Measurements from ENCODE around the gene PPP1CA. TPM values are rescaled to one million over a fixed set of nuclear protein-coding genes. Genes with fewer than 3 reads are reported as not detected.

PPP1CA gene
- total and polyA plus RNA-seq, 8 donors: 108 to 173 (median 140) TPM

GRCh38 chr11:67364169-67364568, 37.5 kb downstream of the PPP1CA start:
- Histone ChIP-seq H3K27ac (no peak overlapping the region), H3K36me3 (peaks cover 0 to 19% of the 10 kb centered on the region in 2 donors), H3K4me1 (peaks cover 16 to 48% of the 10 kb centered on the region in 2 donors), H3K27me3 (no peaks in the 10 kb centered on the region), H3K4me3 (no peak overlapping the region), H3K9me3 (no peaks in the 10 kb centered on the region)
- no peak for TF ChIP-seq CTCF (IDR thresholded peaks at IDR 0.05)
- no peak for DNase-seq
- intact Hi-C loops (cut with DNase I): no loop called here
- no peak for ATAC-seq

- no peak for DNase-seq
- no peak for ATAC-seq
- H3K9me3 ChIP-seq: no peaks in the 10 kb centered on the region
- no peaks in the 10 kb centered on the region for H3K27me3 ChIP-seq
- H3K27ac ChIP-seq: peak overlapping the region in 1 of 2 donors; percentile 100
- H3K4me1 ChIP-seq: peaks cover 19 to 48% of the 10 kb centered on the region in 2 donors
- no peak for TF ChIP-seq CTCF (IDR thresholded peaks at IDR 0.05)
- H3K36me3 ChIP-seq: no peaks in the 10 kb centered on the region
- intact Hi-C loops (cut with DNase I): no loop called here
- no peak overlapping the region for H3K4me3 ChIP-seq
Measured at GRCh38 chr11:67357831-67358670, 43.6 kb downstream of the PPP1CA start.

- peak; percentile 43 for ATAC-seq
Measured at GRCh38 chr11:67356864-67357561, 44.6 kb downstream of the PPP1CA start.

GRCh38 chr11:67356387-67356863, 45.2 kb downstream of the PPP1CA start:
- no peak for ATAC-seq
- no peak overlapping the region for H3K4me3 ChIP-seq
- intact Hi-C loops (cut with DNase I): no loop called here
- H3K27ac ChIP-seq: peak overlapping the region; percentile 98 to 100
- no peaks in the 10 kb centered on the region for H3K36me3 ChIP-seq
- TF ChIP-seq CTCF (IDR thresholded peaks at IDR 0.05): no peak
- no peak for DNase-seq
- H3K27me3 ChIP-seq: no peaks in the 10 kb centered on the region
- H3K4me1 ChIP-seq: peaks cover 29 to 60% of the 10 kb centered on the region in 2 donors
- no peaks in the 10 kb centered on the region for H3K9me3 ChIP-seq

More at GRCh38 chr11:67356864-67357561, 44.6 kb downstream of the PPP1CA start:
- Histone ChIP-seq H3K27me3 (no peaks in the 10 kb centered on the region), H3K4me3 (no peak overlapping the region), H3K9me3 (no peaks in the 10 kb centered on the region), H3K4me1 (peaks cover 24 to 54% of the 10 kb centered on the region in 2 donors), H3K27ac (peak overlapping the region; percentile 51 to 100), H3K36me3 (no peaks in the 10 kb centered on the region)
- intact Hi-C loops (cut with DNase I): no loop called here
- peak; percentile 60 to 88 (median 81) for DNase-seq
- TF ChIP-seq CTCF (IDR thresholded peaks at IDR 0.05): peak; percentile 88 to 92

Measured in left lung (tissue), 10 donors.